ENCODE data around the gene C9.
"Not testable (repeated sequence)": the region's sequence is repeated elsewhere in the genome, so short reads cannot be mapped to it uniquely, and the experiment has no call there.

C9 gene

DNA sequence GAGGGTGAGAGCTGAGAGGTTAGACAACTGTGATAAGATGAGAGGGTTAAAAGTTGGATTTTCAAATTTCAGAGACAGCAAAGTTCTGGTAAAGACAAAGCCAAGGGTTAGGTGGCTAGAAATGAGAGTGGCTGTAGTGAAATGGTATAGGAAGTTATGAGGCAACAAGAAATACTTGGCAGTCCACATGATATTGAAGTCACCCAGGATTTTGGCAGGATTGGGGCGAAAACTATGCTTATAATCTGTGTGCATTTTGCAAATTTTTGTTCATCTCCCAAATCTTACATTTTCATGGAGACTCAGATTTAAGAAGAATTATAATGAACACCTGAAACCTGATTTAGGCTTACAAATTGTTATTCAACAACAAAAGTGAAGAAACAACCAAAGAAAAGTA is 35.6 kb downstream of the C9 start:
- no peak for DNase-seq (ENCODE audit: low spot score)

- DNase-seq (ENCODE audit: low spot score), result no peak
These were observed 40.8 kb downstream of the C9 start for GRCh38 chr5:39323542-39323941.

DNA sequence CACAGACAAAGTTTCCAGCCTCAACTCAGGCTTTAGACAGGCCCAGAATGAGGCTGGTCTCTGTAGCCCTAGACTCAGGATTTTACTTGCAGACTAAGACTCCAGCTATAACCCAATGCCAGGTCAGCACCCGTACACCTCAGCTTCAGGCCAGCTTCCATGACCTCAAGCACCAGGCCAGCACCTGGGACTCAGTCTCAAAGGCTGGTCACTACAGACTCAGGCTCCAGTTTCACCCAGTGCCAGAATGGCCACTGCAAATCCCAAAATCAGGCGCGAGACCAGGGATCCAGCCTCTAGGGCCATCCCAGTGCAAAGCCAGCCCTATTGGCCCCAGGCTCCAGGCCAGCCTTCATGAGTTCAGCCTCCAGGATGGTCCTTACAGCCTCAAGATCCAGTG is 44.9 kb downstream of the C9 start:
- no peak for DNase-seq (ENCODE audit: low spot score)

DNA sequence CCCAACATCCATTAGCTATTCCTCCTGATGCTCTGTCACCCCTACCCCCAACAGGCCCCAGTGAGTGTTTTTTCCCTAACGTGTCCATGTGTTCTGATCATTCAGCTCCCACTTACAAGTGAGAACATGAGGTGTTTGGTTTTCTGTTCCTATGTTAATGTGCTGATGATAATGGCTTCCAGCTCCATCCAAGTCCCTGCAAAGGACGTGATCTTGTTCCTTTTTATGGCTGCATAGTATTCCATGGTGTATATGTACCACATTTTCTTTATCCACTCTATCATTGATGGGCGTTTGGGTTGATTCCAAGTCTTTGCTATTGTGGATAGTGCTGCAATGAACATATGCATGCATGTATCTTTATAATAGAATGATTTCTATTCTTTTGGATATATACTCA is 47.8 kb downstream of the C9 start:
- not testable (repeated sequence) for DNase-seq (ENCODE audit: low spot score)

GRCh38 chr5:39315995-39316394 is 48.3 kb downstream of the C9 start:
- DNase-seq (ENCODE audit: low spot score), result no peak

DNA sequence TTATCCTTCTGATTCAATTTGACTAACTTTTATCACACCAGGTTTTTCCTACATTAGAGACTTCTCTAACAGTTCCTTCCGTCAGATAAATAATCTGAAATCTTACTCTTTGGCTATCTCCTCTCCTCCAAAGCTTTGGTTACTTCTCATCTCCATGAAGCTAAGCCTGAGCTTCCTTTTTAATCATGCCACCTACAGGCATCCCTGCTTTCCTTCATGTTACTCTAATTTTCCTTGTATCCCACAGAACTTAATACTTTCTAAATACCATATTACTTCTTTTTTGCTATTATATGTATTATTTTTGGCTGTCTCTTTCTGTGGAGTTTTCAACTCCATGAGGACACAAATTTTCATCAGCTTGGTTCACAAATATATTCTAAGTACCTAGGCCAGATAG is 49.7 kb downstream of the C9 start:
- no peak for DNase-seq (ENCODE audit: low spot score)

GRCh38 chr5:39309534-39309933 is 54.8 kb downstream of the C9 start:
- no peak for DNase-seq (ENCODE audit: low spot score)

DNA sequence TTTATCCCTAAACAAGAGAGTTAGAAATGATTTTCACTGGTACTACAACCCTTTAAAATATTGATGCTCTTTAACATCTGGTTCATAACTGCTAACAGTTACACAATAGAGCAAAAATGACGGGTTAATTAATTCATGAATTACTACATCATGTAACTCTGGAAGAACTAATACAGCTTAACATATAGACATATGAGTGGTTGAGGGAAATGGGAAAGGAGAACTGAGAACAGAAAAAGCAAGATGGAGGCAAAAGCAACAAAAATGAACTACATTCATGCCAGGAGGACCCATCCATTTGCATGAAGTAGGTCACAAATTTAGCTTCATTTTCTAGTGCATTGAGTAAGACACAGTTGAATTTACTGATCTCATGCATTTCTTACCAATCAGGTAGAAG is 61.8 kb downstream of the C9 start:
- no peak for DNase-seq (ENCODE audit: low spot score)

- DNase-seq (ENCODE audit: low spot score), result no peak
These were observed 62.9 kb downstream of the C9 start for GRCh38 chr5:39301406-39301805.

DNA sequence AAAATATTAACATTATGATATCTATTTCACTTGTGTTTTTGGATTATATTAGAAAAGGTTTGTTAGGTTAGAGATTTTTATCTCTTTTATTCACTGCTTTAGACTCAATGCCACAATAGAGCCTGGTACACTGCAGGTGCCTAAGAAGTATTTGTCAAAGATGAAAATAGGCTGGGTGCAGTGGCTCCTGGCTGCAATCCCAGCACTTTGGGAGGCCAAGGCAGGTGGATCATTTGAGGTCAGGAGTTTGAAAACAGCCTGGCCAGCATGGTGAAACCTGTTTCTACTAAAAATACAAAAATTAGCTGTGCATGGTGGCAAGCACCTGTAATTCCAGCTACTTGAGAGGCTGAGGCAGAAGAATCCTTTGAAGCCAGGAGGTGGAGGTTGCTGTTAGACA is 64.3 kb downstream of the C9 start:
- DNase-seq (ENCODE audit: low spot score), result no peak

DNA sequence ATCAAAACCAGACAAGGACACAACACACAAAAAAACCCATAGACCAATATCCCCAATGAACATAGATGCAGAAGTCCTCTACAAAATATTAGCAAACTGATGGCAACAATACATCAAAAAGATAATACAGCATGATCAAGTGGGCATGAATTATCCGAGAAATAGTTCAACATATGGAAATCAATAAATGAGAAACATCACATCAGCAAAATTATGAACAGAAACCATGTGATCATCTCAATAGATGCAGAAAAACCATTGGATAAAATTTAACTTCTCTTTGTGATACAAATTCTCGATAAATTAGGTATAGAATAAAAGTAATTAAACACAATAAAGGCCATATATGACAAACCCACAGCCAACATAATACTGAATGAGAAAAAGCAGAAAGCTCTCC is 69.6 kb downstream of the C9 start:
- no peak for DNase-seq (ENCODE audit: low spot score)

DNA sequence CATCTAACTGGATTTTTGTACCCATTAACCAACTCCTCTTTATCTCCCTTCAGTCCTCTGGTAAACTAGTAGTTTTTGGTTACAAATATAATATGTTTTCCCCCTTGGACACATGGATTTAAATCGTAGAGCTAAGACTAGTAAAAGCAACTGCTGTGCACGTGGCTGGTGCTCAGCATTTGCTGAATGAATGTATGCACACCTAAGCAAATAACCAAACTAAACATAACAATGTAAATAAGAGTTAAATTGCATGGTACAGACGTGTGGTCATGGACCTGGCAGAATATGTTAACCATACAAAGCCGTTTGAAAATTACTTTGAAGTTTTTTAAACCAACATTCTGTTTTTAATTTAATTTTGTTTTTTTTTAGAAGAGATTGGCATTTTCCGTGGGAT is 79.7 kb downstream of the C9 start:
- no peak for DNase-seq (ENCODE audit: low spot score)

- DNase-seq (ENCODE audit: low spot score), result peak; percentile 60
These were observed 81.0 kb downstream of the C9 start for GRCh38 chr5:39283231-39283818.

- no peak for DNase-seq (ENCODE audit: low spot score)
These were observed 81.7 kb downstream of the C9 start for GRCh38 chr5:39282561-39282960.

- DNase-seq (ENCODE audit: low spot score), result not testable (repeated sequence)
These were observed 88.4 kb downstream of the C9 start for GRCh38 chr5:39275865-39276264.

GRCh38 chr5:39274398-39275085 is 89.8 kb downstream of the C9 start:
- no peak for DNase-seq (ENCODE audit: low spot score)

DNA sequence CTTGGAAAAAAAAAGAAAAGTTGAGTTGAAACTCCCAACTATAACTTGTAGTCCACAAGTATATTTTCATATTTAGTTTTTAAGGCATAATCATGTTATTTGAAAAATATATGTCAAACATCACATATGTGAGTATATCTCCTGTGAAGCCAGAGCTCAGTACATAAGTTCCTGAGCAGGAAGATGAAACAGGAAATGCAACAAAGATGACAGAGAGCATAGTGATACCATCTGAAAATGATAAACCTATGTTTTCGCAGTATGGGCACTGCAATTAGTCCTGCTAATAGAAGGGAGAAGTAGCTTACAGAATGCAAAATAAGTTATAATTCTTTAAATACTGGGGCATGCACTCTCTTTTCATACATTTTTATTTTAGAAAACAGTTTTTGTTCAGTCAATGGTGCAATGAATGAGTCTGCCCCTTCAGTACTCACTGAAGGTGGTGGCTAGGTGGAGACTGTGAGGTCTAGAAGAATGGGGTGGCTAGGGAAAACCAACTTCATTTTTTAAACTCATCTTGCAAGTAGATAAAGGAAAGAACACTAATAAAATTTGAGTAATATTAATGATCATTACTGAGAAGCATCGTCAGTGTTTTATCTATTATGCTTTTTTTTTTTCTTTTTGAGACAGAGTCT is 90.9 kb downstream of the C9 start:
- DNase-seq (ENCODE audit: low spot score), result no peak

GRCh38 chr5:39272869-39273231 is 91.4 kb downstream of the C9 start:
- DNase-seq (ENCODE audit: low spot score), result not testable (repeated sequence)

DNA sequence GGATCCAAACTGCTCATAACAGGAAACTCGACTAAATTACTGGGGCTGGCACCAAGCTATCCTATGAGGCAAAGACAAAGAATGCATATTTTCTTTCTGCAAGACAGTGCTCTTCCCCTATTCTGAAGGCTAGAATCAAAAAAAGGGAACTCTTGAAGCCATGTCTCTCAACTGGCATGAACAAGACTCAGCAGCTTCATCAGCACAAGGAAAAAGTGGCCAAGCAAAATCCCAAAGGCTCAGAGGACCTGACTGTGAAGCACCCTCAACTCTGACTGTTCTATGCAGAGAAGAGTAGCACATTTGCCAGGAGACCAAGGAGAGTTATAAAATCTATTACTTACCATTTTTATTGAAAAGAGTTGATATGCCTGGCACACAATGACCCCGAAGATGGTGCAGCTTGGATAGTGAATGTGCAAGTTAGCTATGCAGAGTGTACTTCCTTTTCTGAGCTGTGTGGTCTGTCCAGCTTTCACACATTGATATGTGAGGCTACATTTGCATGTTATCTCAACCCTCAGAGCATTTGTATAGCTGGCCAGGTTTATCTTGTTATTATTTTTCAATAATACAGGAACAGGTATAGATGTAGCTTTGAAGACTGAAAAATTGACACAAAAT is 94.0 kb downstream of the C9 start:
- DNase-seq (ENCODE audit: low spot score), result no peak

DNA sequence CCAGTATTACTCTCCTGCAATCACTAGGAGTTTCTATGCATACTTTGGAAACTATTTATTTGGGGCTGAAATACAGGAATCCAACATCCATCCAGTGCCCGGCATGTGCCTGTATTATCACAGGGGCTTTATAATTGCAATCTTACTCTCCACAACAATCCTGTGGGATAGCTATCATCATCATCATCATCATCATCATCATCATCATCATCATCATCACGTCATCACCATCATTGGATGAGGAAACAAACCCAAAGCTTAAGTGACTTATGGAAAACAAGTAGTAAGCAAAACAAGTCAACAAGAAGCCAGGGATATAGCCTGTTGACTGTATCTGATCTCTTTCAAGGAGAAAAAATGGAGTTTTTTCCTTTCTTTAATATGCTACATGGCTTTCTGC is 97.1 kb downstream of the C9 start:
- DNase-seq (ENCODE audit: low spot score), result no peak

DNA sequence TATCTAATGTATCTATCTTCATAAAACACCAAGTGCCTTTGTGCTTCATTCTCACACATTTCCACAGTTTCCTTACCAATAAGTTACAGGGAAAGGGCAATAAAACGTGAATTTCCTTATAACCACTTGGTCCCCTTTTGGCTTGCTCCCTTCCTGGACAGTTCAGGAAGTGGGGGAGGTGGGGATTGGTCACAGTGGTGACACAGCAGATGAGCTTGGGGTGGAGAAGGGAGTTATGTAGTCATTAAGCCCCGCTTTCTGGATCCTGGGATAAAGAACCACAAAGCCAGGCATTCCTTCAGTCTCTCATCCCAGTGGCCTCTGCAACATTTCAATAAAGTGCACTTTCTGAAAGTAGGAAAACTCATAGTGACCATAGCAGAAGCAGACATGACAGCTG is 97.9 kb downstream of the C9 start:
- no peak for DNase-seq (ENCODE audit: low spot score)

DNA sequence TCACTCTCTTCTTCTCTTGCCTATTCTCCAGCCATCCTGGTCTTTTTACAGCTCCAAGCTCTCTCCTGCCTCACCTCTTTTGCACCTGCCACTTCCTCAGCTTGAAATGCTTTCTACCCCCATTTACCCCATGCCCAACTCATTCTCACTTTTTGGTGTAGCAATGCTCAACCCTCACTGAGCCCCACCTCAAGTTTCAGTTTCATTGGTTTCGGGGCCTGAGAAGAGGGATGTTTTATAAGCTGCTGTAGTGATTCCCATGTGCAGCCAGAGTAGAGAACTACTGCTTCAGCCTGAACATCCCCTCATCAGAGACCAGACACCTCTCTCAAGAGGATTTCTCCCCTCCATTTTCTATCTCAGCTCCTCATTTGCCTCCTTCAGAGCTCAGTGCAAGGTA is 99.8 kb downstream of the C9 start:
- no peak for DNase-seq (ENCODE audit: low spot score)

DNA sequence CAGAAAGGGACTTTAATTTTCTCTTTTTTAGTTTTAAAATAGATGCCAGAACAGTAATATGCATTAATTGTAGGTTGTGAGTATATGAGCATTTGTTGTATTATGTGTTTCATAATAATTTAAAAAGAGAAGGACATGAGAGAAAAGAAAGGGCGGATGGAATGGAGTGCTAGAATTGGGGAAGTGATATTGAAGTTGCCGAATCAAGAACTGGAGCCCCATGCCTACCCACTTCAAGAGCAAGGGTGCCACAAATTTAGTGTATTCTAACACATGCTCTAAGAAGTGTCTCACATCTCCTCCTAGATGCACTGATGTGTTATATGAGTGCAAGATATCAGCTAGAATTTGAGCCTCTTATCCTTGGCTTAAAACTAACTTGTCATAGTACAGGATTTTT is 101.3 kb downstream of the C9 start:
- DNase-seq (ENCODE audit: low spot score), result no peak

Data from D341Med (cell line).